Left ventricle myocardium inferior (tissue), 1 donor: ENCODE measurements around the gene HMG20A. TPM values are rescaled to one million over a fixed set of nuclear protein-coding genes. Genes with fewer than 3 reads are reported as not detected.

Experiments
- DNase-seq: peaks from one replicate; pipeline ENCODE4 v3.0.0-alpha.2; 2020
- H3K27ac ChIP-seq: fragments of 200-600 bp; replicated peaks from 2 replicates; pipeline ENCODE4 v1.8.0; 2021
- H3K27me3 ChIP-seq: fragments of 200-600 bp; 2 replicates; pipeline ENCODE4 v1.8.0; 2021; ENCODE audit warnings: low read depth
- H3K36me3 ChIP-seq: fragments of 200-600 bp; 2 replicates; pipeline ENCODE4 v1.8.0; 2021
- H3K4me1 ChIP-seq: fragments of 200-600 bp; 2 replicates; pipeline ENCODE4 v1.8.0; 2021
- H3K4me3 ChIP-seq: fragments of 200-600 bp; 2 replicates; pipeline ENCODE4 v1.8.0; 2021; ENCODE audit warnings: mild to moderate bottlenecking, moderate library complexity
- H3K9me3 ChIP-seq: fragments of 200-600 bp; replicated peaks from 2 replicates; pipeline ENCODE4 v1.8.0; 2021
- intact Hi-C: fragments of 100-400 bp; cut with micrococcal nuclease; formaldehyde crosslinking; loops from one replicate; pipeline ENCODE4 v1.11.0; 2022
- total RNA-seq: library from RNA; stranded (reverse); fragmentation: NEBNext Ultra II Directional; extraction: Animal tissue kit (Norgen Biotek cat#: 25700); gene quantifications from one replicate; pipeline ENCODE4 v1.2.1, GENCODE V29; 2021
- TF ChIP-seq, protein P1 (sequence below): fragments of 200-600 bp; IDR thresholded peaks from 2 replicates; pipeline ENCODE4 v1.8.0; 2021; ENCODE audit warnings: antibody characterized with exemption, mild to moderate bottlenecking, borderline replicate concordance
- donor health status: DM: no; HTN: yes; CAD: no; lungs with severe emphysema.

HMG20A gene
- total RNA-seq, 1 donor from 2014 or later: 30.5 TPM

DNA sequence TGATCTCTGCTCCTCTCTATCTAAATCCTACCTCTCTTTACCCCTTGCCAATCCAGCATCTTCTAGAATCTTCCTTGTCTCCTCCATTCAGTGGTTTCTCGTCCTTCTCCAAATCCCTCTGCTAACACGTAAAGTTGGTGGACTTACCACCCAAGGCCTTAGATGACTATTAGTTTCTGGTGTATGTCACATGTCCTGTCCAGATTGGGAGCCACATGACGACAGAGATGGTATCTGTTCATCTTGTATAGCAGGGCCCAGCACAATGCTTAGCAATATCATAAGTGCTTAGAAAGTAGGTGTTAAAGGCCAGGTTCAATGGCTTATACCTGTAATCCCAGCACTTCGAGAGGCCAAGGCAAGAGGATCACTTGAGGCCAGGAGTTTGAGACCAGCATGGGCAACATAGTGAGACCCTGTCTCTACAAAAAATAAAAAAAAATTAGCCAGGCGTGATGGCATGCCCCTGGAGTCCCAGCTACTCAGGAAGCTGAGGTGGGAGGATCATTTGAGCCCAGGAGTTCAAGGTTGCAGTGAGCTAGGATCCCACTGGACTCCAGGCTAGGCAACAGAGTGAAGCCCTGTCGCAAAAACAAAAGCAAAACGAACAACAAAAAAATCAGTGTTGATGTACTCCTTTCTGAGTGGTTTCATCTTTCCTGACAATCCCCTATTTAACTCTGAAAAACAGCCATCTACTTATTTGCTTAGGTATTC is 81.8 kb downstream of the HMG20A start:
- H3K27ac ChIP-seq: no peak overlapping the region
- TF ChIP-seq, protein P1, sequence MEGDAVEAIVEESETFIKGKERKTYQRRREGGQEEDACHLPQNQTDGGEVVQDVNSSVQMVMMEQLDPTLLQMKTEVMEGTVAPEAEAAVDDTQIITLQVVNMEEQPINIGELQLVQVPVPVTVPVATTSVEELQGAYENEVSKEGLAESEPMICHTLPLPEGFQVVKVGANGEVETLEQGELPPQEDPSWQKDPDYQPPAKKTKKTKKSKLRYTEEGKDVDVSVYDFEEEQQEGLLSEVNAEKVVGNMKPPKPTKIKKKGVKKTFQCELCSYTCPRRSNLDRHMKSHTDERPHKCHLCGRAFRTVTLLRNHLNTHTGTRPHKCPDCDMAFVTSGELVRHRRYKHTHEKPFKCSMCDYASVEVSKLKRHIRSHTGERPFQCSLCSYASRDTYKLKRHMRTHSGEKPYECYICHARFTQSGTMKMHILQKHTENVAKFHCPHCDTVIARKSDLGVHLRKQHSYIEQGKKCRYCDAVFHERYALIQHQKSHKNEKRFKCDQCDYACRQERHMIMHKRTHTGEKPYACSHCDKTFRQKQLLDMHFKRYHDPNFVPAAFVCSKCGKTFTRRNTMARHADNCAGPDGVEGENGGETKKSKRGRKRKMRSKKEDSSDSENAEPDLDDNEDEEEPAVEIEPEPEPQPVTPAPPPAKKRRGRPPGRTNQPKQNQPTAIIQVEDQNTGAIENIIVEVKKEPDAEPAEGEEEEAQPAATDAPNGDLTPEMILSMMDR: no peak
- no peak for DNase-seq
- H3K36me3 ChIP-seq: no peaks in the 10 kb centered on the region
- no peaks in the 10 kb centered on the region for H3K27me3 ChIP-seq
- no peak overlapping the region for H3K4me3 ChIP-seq
- peaks cover 76% of the 10 kb centered on the region for H3K4me1 ChIP-seq
- H3K9me3 ChIP-seq: no peaks in the 10 kb centered on the region
- intact Hi-C loops: no loop called here

DNA sequence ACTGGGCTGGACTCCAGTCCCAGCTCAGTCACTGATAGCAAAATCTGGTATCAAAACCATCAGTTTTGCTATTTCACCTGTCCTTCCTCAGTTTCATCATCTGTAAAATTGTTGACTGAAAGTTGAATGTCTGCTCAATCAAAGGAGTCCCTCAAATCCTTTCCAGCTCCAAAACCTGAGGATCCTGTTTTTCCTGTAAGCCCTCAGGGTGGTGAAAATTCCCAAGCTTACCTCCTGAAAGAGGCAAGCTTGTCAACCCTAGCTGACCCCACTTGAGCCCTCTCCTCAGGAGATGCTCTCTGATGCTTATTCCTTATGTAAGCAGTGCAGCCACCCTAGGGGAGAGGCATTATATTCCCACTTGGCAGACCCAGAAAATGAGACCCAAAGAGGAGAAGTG is 82.6 kb downstream of the HMG20A start:
- TF ChIP-seq, protein P1: no peak
- no peaks in the 10 kb centered on the region for H3K27me3 ChIP-seq
- no peaks in the 10 kb centered on the region for H3K9me3 ChIP-seq
- H3K4me1 ChIP-seq: peaks cover 76% of the 10 kb centered on the region
- no peak overlapping the region for H3K27ac ChIP-seq
- no peaks in the 10 kb centered on the region for H3K36me3 ChIP-seq
- DNase-seq: no peak
- intact Hi-C loops: no loop called here
- no peak overlapping the region for H3K4me3 ChIP-seq

DNA sequence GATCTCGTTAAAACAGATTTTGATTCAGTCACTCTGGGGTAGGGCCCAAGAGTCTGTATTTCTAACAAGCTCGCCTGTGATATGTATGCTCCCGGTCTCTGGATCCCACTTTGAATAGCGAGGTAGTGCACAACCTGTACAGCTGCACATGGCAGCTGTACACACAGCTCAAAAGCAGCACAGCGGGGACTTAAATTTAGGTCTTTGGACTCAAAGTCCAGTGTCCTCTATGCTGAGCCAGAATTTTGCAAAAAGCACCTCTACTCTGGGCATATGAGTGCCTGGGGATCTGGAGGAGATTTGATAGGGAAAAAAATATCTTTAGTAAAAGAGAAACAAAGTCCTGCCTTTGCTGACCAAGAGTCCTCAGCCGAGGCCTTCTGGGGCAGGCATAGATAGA is 83.1 kb downstream of the HMG20A start:
- TF ChIP-seq, protein P1: no peak
- Histone ChIP-seq H3K9me3 (no peaks in the 10 kb centered on the region), H3K4me3 (no peak overlapping the region), H3K4me1 (peaks cover 76% of the 10 kb centered on the region), H3K27me3 (no peaks in the 10 kb centered on the region), H3K36me3 (no peaks in the 10 kb centered on the region), H3K27ac (no peak overlapping the region)
- intact Hi-C loops: no loop called here
- DNase-seq: no peak

DNA sequence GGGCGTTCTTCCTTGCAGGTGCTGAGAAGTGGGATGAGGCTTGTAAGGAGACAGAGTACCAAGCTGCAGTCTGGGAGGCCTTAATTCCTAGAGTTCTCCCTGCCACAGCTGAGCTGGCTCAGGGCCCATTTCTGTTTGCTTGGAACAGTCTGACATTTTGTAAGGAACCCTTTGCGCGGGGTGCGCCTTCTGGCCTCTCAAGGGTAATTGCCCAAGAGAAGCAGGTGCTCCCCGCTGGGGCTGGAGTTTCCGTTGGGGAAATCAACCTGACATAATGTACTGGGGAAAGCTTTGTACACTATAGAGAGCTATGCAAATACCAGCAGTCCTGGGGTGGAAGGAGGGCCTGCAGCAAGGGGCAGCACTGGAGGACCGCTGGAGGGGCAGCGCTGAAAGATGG is 83.6 kb downstream of the HMG20A start:
- no peaks in the 10 kb centered on the region for H3K9me3 ChIP-seq
- intact Hi-C loops: no loop called here
- no peak overlapping the region for H3K4me3 ChIP-seq
- TF ChIP-seq, protein P1: no peak
- peaks cover 76% of the 10 kb centered on the region for H3K4me1 ChIP-seq
- H3K27ac ChIP-seq: no peak overlapping the region
- no peaks in the 10 kb centered on the region for H3K36me3 ChIP-seq
- DNase-seq: no peak
- no peaks in the 10 kb centered on the region for H3K27me3 ChIP-seq

DNA sequence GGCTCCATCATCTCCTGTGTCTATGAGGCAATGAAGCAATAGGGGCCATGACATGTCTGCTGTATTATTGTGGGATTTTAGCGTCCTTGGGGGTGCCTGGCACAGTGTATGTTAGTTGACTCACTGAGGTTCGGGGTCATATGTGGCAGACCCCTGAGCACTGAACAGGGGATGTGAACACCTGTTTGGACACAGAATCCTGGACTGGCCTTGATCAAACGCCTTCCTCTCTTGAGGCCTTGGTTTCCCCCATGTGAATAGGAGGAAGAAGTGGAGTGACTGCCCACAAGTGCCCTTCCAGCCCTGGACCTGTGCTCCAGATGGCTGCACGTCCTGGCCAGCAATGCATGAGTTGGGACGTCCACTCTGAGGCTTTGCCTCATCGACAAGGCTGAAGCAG is 84.2 kb downstream of the HMG20A start:
- peaks cover 76% of the 10 kb centered on the region for H3K4me1 ChIP-seq
- no peak for DNase-seq
- H3K9me3 ChIP-seq: no peaks in the 10 kb centered on the region
- H3K27me3 ChIP-seq: no peaks in the 10 kb centered on the region
- TF ChIP-seq, protein P1: no peak
- H3K36me3 ChIP-seq: no peaks in the 10 kb centered on the region
- H3K27ac ChIP-seq: peak overlapping the region; percentile 94
- intact Hi-C loops: no loop called here
- H3K4me3 ChIP-seq: no peak overlapping the region
